Type B pancreatic cell (in vitro differentiated cells): ENCODE measurements around the gene SLC6A13. TPM values are rescaled to one million over a fixed set of nuclear protein-coding genes. Genes with fewer than 3 reads are reported as not detected.

Source experiments
- DNase-seq: peaks from one replicate; pipeline ENCODE4 v3.0.0; 2021; ENCODE audit warnings: mixed read lengths; ENCODE audit not compliant: unreplicated experiment; ENCODE audit errors: extremely low spot score
- H3K27ac Mint-ChIP-seq: 2 replicates; pipeline ENCODE4 v1.8.0; 2021; ENCODE audit warnings: mild to moderate bottlenecking, mixed read lengths
- H3K27me3 Mint-ChIP-seq: 2 replicates; pipeline ENCODE4 v1.8.0; 2021; ENCODE audit warnings: mixed read lengths
- H3K36me3 Mint-ChIP-seq: 2 replicates; pipeline ENCODE4 v1.8.0; 2021; ENCODE audit warnings: mixed read lengths
- H3K4me1 Mint-ChIP-seq: one replicate; pipeline ENCODE4 v1.8.0; 2021; ENCODE audit warnings: mixed read lengths; ENCODE audit not compliant: unreplicated experiment
- H3K4me3 Mint-ChIP-seq: 2 replicates; pipeline ENCODE4 v1.8.0; 2021; ENCODE audit warnings: mild to moderate bottlenecking, mixed read lengths
- H3K9me3 Mint-ChIP-seq: 2 replicates; pipeline ENCODE4 v1.8.0; 2021; ENCODE audit warnings: mixed read lengths
- CTCF ChIP-seq: fragments of 200-600 bp; sonication (generic); conservative IDR thresholded peaks from 2 replicates; pipeline ENCODE4 v1.5.0; 2021; ENCODE audit warnings: antibody characterized with exemption, mild to moderate bottlenecking
- total RNA-seq: library from RNA; stranded (reverse); gene quantifications from 2 replicates; pipeline ENCODE4 v1.2.1, GENCODE V29; 2021; ENCODE audit warnings: low replicate concordance

SLC6A13 gene
- total RNA-seq, 1 donor from 2014 or later, result 7.0 TPM

- H3K4me1 Mint-ChIP-seq, result peaks cover 4% of the 10 kb centered on the region
- TF ChIP-seq CTCF, result no peak
- DNase-seq, result peak; percentile 2
- H3K4me3 Mint-ChIP-seq, result no peak overlapping the region
- H3K36me3 Mint-ChIP-seq, result peaks cover 12% of the 10 kb centered on the region
- no peak overlapping the region for H3K27ac Mint-ChIP-seq
- H3K27me3 Mint-ChIP-seq, result peaks cover 18% of the 10 kb centered on the region
- H3K9me3 Mint-ChIP-seq, result peaks cover 11% of the 10 kb centered on the region
These were observed 28.6 kb downstream of the SLC6A13 start for GRCh38 chr12:234019-234418.

- Mint-ChIP-seq H3K9me3 (peaks cover 11% of the 10 kb centered on the region), H3K27me3 (peaks cover 23% of the 10 kb centered on the region), H3K36me3 (peaks cover 12% of the 10 kb centered on the region), H3K4me1 (peaks cover 7% of the 10 kb centered on the region), H3K27ac (no peak overlapping the region), H3K4me3 (no peak overlapping the region)
- DNase-seq, result peak; percentile 20
- no peak for TF ChIP-seq CTCF
These were observed 29.0 kb downstream of the SLC6A13 start for GRCh38 chr12:233615-233968.

GRCh38 chr12:232731-233614 lies 29.7 kb downstream of the SLC6A13 start:
- Mint-ChIP-seq H3K4me1 (peaks cover 8% of the 10 kb centered on the region), H3K9me3 (peaks cover 11% of the 10 kb centered on the region), H3K36me3 (peaks cover 12% of the 10 kb centered on the region), H3K27me3 (peaks cover 28% of the 10 kb centered on the region), H3K27ac (no peak overlapping the region), H3K4me3 (no peak overlapping the region)
- no peak for TF ChIP-seq CTCF
- peak; percentile 52 for DNase-seq

- Mint-ChIP-seq H3K4me1 (peaks cover 8% of the 10 kb centered on the region), H3K27me3 (peaks cover 35% of the 10 kb centered on the region), H3K9me3 (peaks cover 4% of the 10 kb centered on the region), H3K27ac (no peak overlapping the region), H3K4me3 (no peak overlapping the region), H3K36me3 (peaks cover 7% of the 10 kb centered on the region)
- TF ChIP-seq CTCF, result no peak
- DNase-seq, result peak; percentile 50
These were observed 31.5 kb downstream of the SLC6A13 start for GRCh38 chr12:230925-231671.

GRCh38 chr12:229441-230191 lies 33.0 kb downstream of the SLC6A13 start:
- DNase-seq, result peak; percentile 68
- no peak overlapping the region for H3K27ac Mint-ChIP-seq
- H3K27me3 Mint-ChIP-seq, result peaks cover 41% of the 10 kb centered on the region
- H3K4me3 Mint-ChIP-seq, result no peak overlapping the region
- no peak for TF ChIP-seq CTCF
- H3K9me3 Mint-ChIP-seq, result no peaks in the 10 kb centered on the region
- peaks cover 4% of the 10 kb centered on the region for H3K36me3 Mint-ChIP-seq
- peaks cover 8% of the 10 kb centered on the region for H3K4me1 Mint-ChIP-seq
